Fibroblast of the conjunctiva (primary cell): Measurements from ENCODE around the gene CENPO.

Experiments
- DNase-seq: peaks from one replicate; pipeline ENCODE4 v3.0.0-alpha.2; 2010; ENCODE audit warnings: low read depth

Gene CENPO, protein sequence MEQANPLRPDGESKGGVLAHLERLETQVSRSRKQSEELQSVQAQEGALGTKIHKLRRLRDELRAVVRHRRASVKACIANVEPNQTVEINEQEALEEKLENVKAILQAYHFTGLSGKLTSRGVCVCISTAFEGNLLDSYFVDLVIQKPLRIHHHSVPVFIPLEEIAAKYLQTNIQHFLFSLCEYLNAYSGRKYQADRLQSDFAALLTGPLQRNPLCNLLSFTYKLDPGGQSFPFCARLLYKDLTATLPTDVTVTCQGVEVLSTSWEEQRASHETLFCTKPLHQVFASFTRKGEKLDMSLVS

DNA sequence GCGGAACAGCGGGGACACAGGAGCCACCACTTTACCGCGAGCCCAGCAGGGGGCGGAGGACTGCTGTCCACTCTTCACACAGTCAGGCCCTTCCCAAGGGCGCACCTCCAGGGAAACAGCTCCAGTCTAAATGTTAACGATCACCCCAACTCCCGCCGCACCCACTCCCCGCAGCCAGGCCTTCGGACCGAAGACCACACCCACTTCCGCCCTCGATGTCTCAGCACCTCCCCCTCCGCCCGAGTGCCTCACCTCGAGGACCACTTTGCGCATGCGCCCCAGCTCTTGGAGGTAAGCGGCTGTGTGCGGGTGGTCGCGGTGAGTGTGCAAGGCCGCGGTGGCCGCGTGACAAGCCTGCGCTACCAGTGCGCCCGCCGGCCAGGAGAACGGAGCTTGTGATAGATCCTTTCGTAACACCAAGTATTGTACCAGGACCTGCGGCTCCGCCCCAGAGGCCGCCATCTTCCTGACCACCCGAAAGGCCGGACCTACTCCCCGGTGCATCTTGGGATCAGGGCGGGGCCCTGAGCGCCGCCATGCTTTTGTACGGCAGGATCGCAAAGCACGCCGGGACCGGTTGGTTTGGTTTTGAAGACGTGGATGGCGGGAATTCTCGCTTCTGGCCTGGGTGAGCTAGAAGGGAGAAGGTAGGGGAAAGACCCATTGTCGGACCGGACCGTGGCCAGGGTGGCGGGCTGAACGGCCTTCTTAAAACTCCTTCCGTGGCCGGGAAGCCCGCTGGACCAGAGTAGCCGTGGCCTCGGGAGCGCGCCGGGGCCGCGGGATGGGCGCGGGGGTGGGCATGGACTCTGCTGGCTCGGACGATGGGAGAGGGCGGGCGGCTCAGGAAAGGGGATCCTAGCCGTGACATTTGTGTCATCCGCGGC, at the start of gene CENPO, which contains the start of gene PTRHD1:
Gene CENPO (plus strand): TSS at position 552 of the 887 bp plus-strand sequence. CDS start 495 bp downstream, outside the sequence.
Gene PTRHD1 (minus strand): TSS at position 518 of the 887 bp plus-strand sequence. CDS start 14 bp downstream, at position 504.
- peak; percentile 94 for DNase-seq

DNA sequence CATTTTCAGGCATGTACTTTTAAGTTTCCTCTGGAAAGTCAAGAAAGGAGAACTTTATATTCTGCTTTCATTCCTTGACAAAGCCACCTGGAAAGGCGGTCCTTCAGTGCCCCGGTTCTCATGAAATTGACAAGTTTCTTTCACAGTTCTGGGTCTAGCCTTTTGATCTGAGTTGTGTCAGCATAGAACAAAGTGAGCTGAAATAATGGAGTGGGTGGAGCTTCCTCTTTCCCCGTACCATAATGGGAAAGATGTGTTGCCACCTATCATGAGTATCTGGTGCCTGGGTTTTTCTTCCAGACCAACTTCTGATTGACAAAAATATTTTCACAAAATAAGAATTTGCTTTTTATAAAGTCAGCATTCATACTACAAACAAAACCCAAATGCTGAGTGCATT, 49.3 kb upstream of the CENPO start:
- no peak for DNase-seq

DNA sequence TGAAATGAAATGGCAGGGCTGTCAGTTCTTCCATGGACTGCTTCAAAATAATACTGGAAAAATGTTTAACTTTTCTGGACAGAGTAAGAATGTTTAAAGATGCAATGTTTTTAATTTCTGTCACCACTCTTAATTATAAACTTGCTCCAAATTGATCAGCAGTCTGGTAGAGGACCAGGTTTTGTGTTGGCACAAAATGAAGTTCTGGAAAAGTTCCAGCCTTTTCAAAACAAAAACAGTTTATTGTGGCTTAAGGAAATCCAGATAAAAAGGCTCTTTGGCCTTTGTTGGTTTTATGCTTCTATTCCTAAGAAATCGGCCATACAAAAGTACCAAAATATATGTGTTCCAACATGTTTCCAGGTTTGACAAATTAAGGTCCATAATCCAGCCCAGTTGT, 48.9 kb upstream of the CENPO start:
- no peak for DNase-seq

- no peak for DNase-seq
Measured at GRCh38 chr2:24745825-24746224, 47.4 kb upstream of the CENPO start.

DNA sequence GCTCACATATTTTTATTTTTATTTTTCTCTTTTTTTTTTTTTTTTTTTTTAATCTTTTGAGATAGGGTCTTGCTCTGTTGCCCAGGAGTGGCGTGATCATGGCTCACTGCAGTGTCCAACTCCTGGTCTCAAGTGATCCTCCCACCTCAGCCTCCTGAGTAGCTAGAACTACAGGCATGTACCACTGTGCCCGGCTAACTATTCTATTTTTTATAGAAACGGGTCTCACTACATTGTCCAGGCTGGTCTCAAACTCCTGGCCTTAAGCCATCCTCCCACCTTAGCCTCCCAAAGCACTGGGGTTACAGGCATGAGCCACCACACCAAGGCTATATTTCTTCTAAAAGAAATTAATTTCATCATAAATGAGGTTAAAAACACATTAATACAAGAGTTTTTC, 45.9 kb upstream of the CENPO start:
- no peak for DNase-seq

GRCh38 chr2:24749069-24749691, 44.0 kb upstream of the CENPO start:
- DNase-seq = no peak

DNA sequence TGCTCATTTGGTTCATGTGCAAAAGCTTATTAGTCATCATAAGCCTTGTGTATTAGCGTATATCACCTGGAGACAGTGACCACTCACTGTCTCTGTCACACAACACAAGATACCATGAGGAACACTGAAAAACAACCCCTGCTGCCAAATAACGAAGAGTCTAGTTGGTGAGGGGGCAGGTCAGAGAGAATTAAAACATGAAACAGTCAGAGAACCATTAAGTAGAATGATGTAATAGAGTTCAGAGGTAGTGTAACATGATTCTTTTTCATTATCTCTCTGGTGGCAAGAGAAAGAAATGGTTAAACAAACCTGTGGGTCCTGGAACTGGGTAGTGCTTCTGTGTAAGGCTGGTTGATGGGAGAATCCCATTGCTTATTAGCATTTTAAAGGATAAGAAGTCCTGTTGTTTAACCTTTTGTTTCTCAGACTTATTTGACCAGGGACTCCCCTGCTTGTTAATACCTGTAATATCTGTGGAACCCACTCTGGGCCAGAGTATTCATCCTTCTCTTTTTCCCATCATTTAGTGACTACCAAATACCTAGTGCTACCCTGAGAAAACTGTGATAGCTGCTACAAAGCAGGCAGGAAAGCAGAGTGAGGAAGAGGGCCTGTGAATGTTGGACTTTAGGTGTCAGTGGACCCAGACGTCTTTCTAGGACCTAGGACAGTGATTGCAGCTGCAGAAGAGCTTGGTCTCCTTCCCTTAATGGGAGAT, 38.1 kb upstream of the CENPO start:
- no peak for DNase-seq

GRCh38 chr2:24756789-24757188, 36.4 kb upstream of the CENPO start:
- no peak for DNase-seq

- DNase-seq = no peak
Measured at GRCh38 chr2:24761866-24762265, 31.4 kb upstream of the CENPO start.

DNA sequence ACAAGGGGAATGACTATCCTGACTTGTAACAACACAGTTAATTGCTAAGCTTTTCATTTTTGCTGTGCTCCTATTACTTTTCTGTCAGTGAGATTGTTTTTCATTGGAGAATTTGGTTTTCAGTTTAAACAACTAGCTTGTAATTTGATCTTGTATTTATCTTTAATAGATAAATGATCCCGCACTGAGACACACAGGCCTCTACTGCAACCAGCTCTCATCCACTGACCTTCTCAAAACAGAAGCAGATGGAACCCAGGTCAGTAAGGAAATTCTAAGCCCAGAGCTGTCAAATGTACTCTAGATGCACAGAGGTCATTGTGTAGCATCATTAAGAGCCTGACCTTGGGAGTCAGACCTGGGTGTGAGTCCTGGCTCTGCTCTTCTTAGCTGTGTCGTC, 30.7 kb upstream of the CENPO start:
- DNase-seq = no peak

- DNase-seq = no peak
Measured at GRCh38 chr2:24763843-24764242, 29.4 kb upstream of the CENPO start.

DNA sequence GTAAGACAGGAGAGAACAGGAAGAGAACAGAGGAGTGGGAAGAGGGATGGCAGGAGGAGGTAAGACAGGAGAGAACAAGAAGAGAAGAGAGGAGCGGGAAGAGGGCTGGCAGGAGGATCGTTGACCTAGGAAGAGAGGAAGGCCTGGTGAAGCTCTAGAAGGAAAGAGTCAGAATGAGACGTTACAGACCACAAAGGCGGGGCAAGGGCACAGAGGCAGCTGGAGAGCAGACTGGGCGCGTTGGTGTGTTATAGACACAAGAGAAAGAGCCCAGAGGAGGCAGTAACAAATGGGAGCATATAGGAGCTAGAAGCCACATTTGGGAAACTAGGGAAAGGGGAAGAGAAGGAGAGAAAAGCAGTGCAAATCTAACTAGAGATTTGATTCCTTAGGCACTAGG, 26.6 kb upstream of the CENPO start:
- DNase-seq = no peak

GRCh38 chr2:24768013-24768412, 25.2 kb upstream of the CENPO start:
- no peak for DNase-seq

GRCh38 chr2:24768601-24769000, 24.6 kb upstream of the CENPO start:
- DNase-seq = no peak

GRCh38 chr2:24771061-24771460, 22.2 kb upstream of the CENPO start:
- no peak for DNase-seq

- no peak for DNase-seq
Measured at GRCh38 chr2:24771764-24772586, 21.2 kb upstream of the CENPO start.

- DNase-seq = no peak
Measured at GRCh38 chr2:24774373-24774772, 18.9 kb upstream of the CENPO start.

DNA sequence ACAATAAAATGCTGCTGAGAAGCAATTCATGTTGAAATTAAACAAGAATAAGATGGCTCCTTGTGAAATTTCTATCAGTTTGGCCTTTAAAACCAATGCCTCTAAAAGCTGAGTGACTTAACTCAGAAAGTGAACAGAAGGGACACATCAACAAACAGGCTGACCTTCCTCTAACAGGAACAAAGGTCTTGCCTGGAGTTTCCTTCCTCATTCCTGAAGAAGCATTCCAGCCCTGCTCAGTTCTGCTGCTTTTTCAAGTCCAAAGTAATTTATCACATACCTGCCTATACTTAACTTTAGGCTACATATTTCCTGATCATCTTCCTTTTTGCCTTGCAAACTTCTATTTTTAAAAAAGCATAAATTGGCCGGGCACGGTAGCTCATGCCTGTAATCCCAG, 14.1 kb upstream of the CENPO start:
- no peak for DNase-seq

DNA sequence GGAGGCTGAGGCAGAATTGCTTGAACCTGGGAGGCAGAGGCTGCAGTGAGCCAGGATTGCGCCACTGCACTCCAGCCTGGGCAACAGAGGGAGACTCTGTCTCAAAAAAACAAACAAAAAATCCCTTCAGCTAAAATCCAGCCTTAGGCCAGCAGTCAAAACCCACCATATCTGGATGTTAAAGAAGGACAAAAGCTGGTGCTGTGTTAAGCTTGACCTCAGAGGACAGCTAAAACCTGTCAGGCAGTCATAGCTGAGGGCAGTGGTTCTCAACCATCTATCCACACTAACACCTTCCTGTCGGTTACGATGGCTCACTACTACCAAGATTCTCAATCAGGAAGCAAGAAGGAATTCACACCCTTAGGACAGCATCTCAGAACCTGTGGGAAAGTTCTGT, 9.6 kb upstream of the CENPO start:
- no peak for DNase-seq

- DNase-seq = no peak
Measured at GRCh38 chr2:24785671-24786321, 7.4 kb upstream of the CENPO start.

GRCh38 chr2:24787532-24787931, 5.7 kb upstream of the CENPO start:
- no peak for DNase-seq
